GM12878 (cell line): ENCODE data around the gene SLC17A7. TPM values are rescaled to one million over a fixed set of nuclear protein-coding genes. Genes with fewer than 3 reads are reported as not detected.
A peak's percentile ranks its signal among the peaks of the same experiment; 100 is the strongest.

Source experiments
- ATAC-seq: fragments of 200-7000 bp; cut with Tn5 transposase; 3 replicates; pipeline ENCODE4 v1.9.1; 2020; ENCODE audit warnings: mild to moderate bottlenecking, moderate library complexity
- BruUV-seq: library from RNA; stranded (reverse); fragments of 400-500 nt; replicated peaks from 2 replicates; lab custom pipeline; 2021; lab: Mats Ljungman, UMichigan
- CTCF ChIA-PET: fragments of 300-600 bp; sonication (Branson Sonifier 250); formaldehyde crosslinking; extraction: SDS; loops from one replicate; lab custom pipeline; 2021; ENCODE audit warnings: inconsistent platforms; lab: Yijun Ruan, JAX
- POLR2A ChIA-PET: fragments of 350-600 bp; formaldehyde crosslinking; extraction: SDS; loops from one replicate; lab custom pipeline; 2021; ENCODE audit warnings: inconsistent platforms; lab: Charles Lee
- RAD21 ChIA-PET: fragments of 300-600 bp; sonication (Branson Sonifier 250); formaldehyde crosslinking; loops from one replicate; lab custom pipeline; 2023; ENCODE audit warnings: antibody characterized with exemption; ENCODE audit not compliant: unreplicated experiment; lab: Charles Lee
- SMC1A ChIA-PET: fragments of 300-600 bp; sonication (Branson Sonifier 250); formaldehyde crosslinking; loops from one replicate; lab custom pipeline; 2023; ENCODE audit not compliant: unreplicated experiment, uncharacterized antibody; lab: Charles Lee
- DNase-seq: peaks from one replicate; pipeline ENCODE4 v3.0.0-alpha.2; 2011; ENCODE audit warnings: low read depth, low spot score
- FAIRE-seq: peaks from 3 replicates; lab custom pipeline; 2011; peaks lifted over from hg19 to GRCh38; lab: Jason Lieb, UNC
- H2AFZ ChIP-seq: 2 replicates; pipeline ENCODE4 v1.6.0; 2011; ENCODE audit warnings: low read depth, low read length, control low read depth; ENCODE audit not compliant: control insufficient read depth
- H3K27ac ChIP-seq: 2 replicates; pipeline ENCODE4 v1.5.1; 2011; ENCODE audit warnings: control low read depth; ENCODE audit not compliant: control insufficient read depth, insufficient read depth
- H3K27me3 ChIP-seq, 2 experiments: replicated peaks in 1 of 2; 2 replicates each; pipeline versions ENCODE4 v1.6.0 to v1.6.1; 2011; ENCODE audit warnings: low read length in 1 of 2; ENCODE audit not compliant: control insufficient read depth in 2 of 2, insufficient read depth in 2 of 2
- H3K36me3 ChIP-seq, 2 experiments: 2 replicates each; pipeline ENCODE4 v1.5.1; 2011; ENCODE audit warnings: low read length in 1 of 2; ENCODE audit not compliant: control insufficient read depth in 2 of 2, insufficient read depth in 2 of 2
- H3K4me1 ChIP-seq: 2 replicates; pipeline ENCODE4 v1.6.1; 2011; ENCODE audit warnings: mild to moderate bottlenecking, low read length, moderate library complexity, mixed read lengths; ENCODE audit not compliant: control insufficient read depth, insufficient read depth
- H3K4me2 ChIP-seq: 2 replicates; pipeline ENCODE4 v1.6.0; 2011; ENCODE audit warnings: control low read depth; ENCODE audit not compliant: control insufficient read depth, insufficient read depth
- H3K4me3 ChIP-seq: fragments of 200-600 bp; sonication (generic); 2 replicates; pipeline ENCODE4 v1.5.1; 2016
- H3K79me2 ChIP-seq: 2 replicates; pipeline ENCODE4 v1.6.0; 2011; ENCODE audit warnings: low read length; ENCODE audit not compliant: control insufficient read depth, insufficient read depth
- H3K9ac ChIP-seq: 2 replicates; pipeline ENCODE4 v1.8.0; 2011; ENCODE audit warnings: low read length, control low read depth, mixed read lengths; ENCODE audit not compliant: control insufficient read depth, insufficient read depth
- H3K9me3 ChIP-seq: replicated peaks from 3 replicates; pipeline ENCODE4 v1.5.1; 2011; ENCODE audit warnings: mild to moderate bottlenecking, low read length; ENCODE audit not compliant: control insufficient read depth, insufficient read depth
- H4K20me1 ChIP-seq: 2 replicates; pipeline ENCODE4 v1.6.0; 2011; ENCODE audit not compliant: control insufficient read depth, insufficient read depth
- MEF2A ChIP-seq: IDR thresholded peaks from 2 replicates; pipeline ENCODE4 v1.6.1; 2011; ENCODE audit warnings: low read depth, mild to moderate bottlenecking, low read length, moderate library complexity; ENCODE audit not compliant: insufficient read depth
- MEF2B ChIP-seq: fragments of 450-650 bp; IDR thresholded peaks from 2 replicates; pipeline ENCODE4 v1.6.1; 2018; ENCODE audit warnings: mild to moderate bottlenecking, moderate library complexity; ENCODE audit not compliant: partially characterized antibody, poor library complexity, severe bottlenecking
- PKNOX1 ChIP-seq: fragments of 450-650 bp; IDR thresholded peaks from 2 replicates; pipeline ENCODE4 v1.6.1; 2016; ENCODE audit warnings: mild to moderate bottlenecking
- WGBS: methylation state at CpG from one replicate; pipeline ENCODE4 v1.1.6; 2016; ENCODE audit warnings: low lambda C conversion rate; ENCODE audit not compliant: insufficient replicate concordance, insufficient coverage; ENCODE audit errors: missing lambda C conversion rate; 5-methylcytosine and 5-hydroxymethylcytosine counted together
- in situ Hi-C: fragments of 300-500 bp; cut with MboI; formaldehyde crosslinking; loops from 9 replicates; pipeline ENCODE4 v1.14.3; 2018; ENCODE audit warnings: mixed read lengths
- intact Hi-C: fragments of 100-400 bp; cut with micrococcal nuclease; formaldehyde crosslinking; loops from one replicate; pipeline ENCODE4 v1.14.2; 2022; ENCODE audit not compliant: unreplicated experiment
- polyA plus RNA-seq, 11 experiments: library from polyadenylated mRNA; depleted of rRNA in 4 of 11; unstranded in 6 of 11; stranded (reverse) in 5 of 11; fragments of >200 nt; fragmentation: Nextera tagmentation in 4 of 11; fragmentation: Illumina TruSeq in 1 of 11; extraction: Ambion mirVana in 4 of 11; extraction: Trizol in 1 of 11; gene quantifications; 1 replicate in 1 of 11; 2 replicates in 10 of 11; pipeline versions ENCODE4 v1.2.1 to v1.2.3, GENCODE V29; 2011 to 2016; ENCODE audit warnings: inconsistent platforms in 2 of 11, missing spikeins in 2 of 11, low read depth in 1 of 11
- total RNA-seq, 4 experiments: library from RNA; depleted of rRNA in 3 of 4; stranded (reverse); fragments of >200 nt in 3 of 4; fragmentation: Illumina TruSeq in 1 of 4; extraction: Trizol in 1 of 4; gene quantifications; 2 replicates each; pipeline versions ENCODE4 v1.2.1 to v1.2.3, GENCODE V29; 2013 to 2021

Gene SLC17A7
- total and polyA plus RNA-seq, 10 of the 15 experiments (the other 5 are each of a cell fraction or from before 2014, with no cell fraction given) = 0.03 to 0.24 (median 0.06) TPM; not detected in 6

GRCh38 chr19:49403404-49404187 lies 37.7 kb downstream of the SLC17A7 start:
- CTCF ChIA-PET = interaction anchor here (0.6 to 2.9 kb wide), 10 partner anchors 8 to 78 kb away, joined by 3 to 7 read pairs (median 4); no protein-coding TSS in a partner anchor
- in situ Hi-C loops (no loop called here), intact Hi-C loops (no loop called here)
- Histone ChIP-seq H3K9ac (no peak overlapping the region), H3K27me3 (no peaks in the 10 kb centered on the region), H3K4me1 (peaks cover 6% of the 10 kb centered on the region), H3K27ac (no peak overlapping the region), H3K9me3 (no peaks in the 10 kb centered on the region), H3K4me2 (no peak overlapping the region; the same call in 1 of the 2 replicates), H3K4me3 (no peak overlapping the region), H4K20me1 (no peaks in the 10 kb centered on the region), H2AFZ (peak overlapping the region; percentile 35), H3K36me3 (no peaks in the 10 kb centered on the region), H3K79me2 (no peaks in the 10 kb centered on the region)
- BruUV-seq = no TSS peak
- SMC1A ChIA-PET = interaction anchor here (0.9 to 2.0 kb wide), 3 partner anchors 12 to 22 kb away, joined by 3 to 11 read pairs (median 7); partner anchors contain the start of gene GFY
- no peak for TF ChIP-seq MEF2A
- peak; percentile 52; the same call in 1 of the 2 replicates for TF ChIP-seq PKNOX1
- no peak for TF ChIP-seq MEF2B
- 35% methylated on average over 7 of the region's 7 CpGs for WGBS
- POLR2A ChIA-PET = interaction anchor here (0.6 to 1.5 kb wide), 3 partner anchors 14 to 584 kb away, joined by 4 to 6 read pairs (median 5); partner anchors contain the start of gene PIH1D1
- RAD21 ChIA-PET = interaction anchor here (0.7 to 1.8 kb wide), 6 partner anchors 10 to 66 kb away, joined by 3 to 5 read pairs (median 4); no protein-coding TSS in a partner anchor
- DNase-seq = no peak
- peak; percentile 70 for ATAC-seq
- no peak for FAIRE-seq
